Endothelial cell of umbilical vein (primary cell): ENCODE results near the gene WNT11. TPM values are rescaled to one million over a fixed set of nuclear protein-coding genes. Genes with fewer than 3 reads are reported as not detected.

Experiments used
- BruUV-seq: library from RNA; stranded (reverse); fragments of 400-500 nt; replicated peaks from 2 replicates; lab custom pipeline; 2021; lab: Mats Ljungman, UMichigan
- CTCF ChIA-PET: fragments of 300-600, 350-600 bp; sonication (Branson Sonifier 250); formaldehyde crosslinking; loops from one replicate; lab custom pipeline; 2021; ENCODE audit warnings: antibody characterized with exemption, inconsistent platforms; lab: Charles Lee
- POLR2A ChIA-PET: fragments of 300-600, 350-600 bp; sonication (Branson Sonifier 250); formaldehyde crosslinking; loops from one replicate; lab custom pipeline; 2021; ENCODE audit warnings: antibody characterized with exemption, inconsistent platforms; lab: Charles Lee
- DNase-seq: peaks from one replicate; pipeline ENCODE4 v3.0.0-alpha.2; 2011; ENCODE audit warnings: low read depth, low spot score
- FAIRE-seq: peaks from 2 replicates; lab custom pipeline; 2011; peaks lifted over from hg19 to GRCh38; lab: Jason Lieb, UNC
- H2AFZ ChIP-seq: 2 replicates; pipeline ENCODE4 v1.6.0; 2012; ENCODE audit warnings: low read depth, low read length, control low read depth, inconsistent platforms
- H3K27ac ChIP-seq: 2 replicates; pipeline ENCODE4 v1.5.1; 2011; ENCODE audit warnings: low read depth, mild to moderate bottlenecking, control low read depth, low read length, moderate library complexity; ENCODE audit not compliant: insufficient read depth
- H3K27me3 ChIP-seq, 2 experiments: 2 replicates each; pipeline versions ENCODE4 v1.6.0 to v1.6.1; 2011; ENCODE audit warnings: low read length in 2 of 2, mixed read lengths in 1 of 2; ENCODE audit not compliant: control insufficient read depth in 2 of 2, insufficient read depth in 2 of 2
- H3K36me3 ChIP-seq, 2 experiments: 2 replicates in 1 of 2; 3 replicates in 1 of 2; pipeline ENCODE4 v1.5.1; 2011; ENCODE audit warnings: low read length in 2 of 2, mild to moderate bottlenecking in 1 of 2, moderate library complexity in 1 of 2; ENCODE audit not compliant: control insufficient read depth in 2 of 2, insufficient read depth in 2 of 2; ENCODE audit errors: extremely low read depth in 1 of 2
- H3K4me1 ChIP-seq: 3 replicates; pipeline ENCODE4 v1.5.1; 2011; ENCODE audit warnings: mild to moderate bottlenecking, low read length; ENCODE audit not compliant: control insufficient read depth, insufficient read depth; ENCODE audit errors: extremely low read depth
- H3K4me2 ChIP-seq: 2 replicates; pipeline ENCODE4 v1.6.1; 2011; ENCODE audit warnings: low read length, control low read depth, mixed read lengths; ENCODE audit not compliant: insufficient read depth
- H3K4me3 ChIP-seq, 3 experiments: fragments of 200-600 bp in 1 of 3; sonication (generic), shearing (Covaris generic) in 1 of 3; replicated peaks in 1 of 3; 2 replicates each; pipeline ENCODE4 v1.5.1; 2011 to 2016; ENCODE audit warnings: control low read depth in 3 of 3, low read length in 3 of 3, mild to moderate bottlenecking in 2 of 3, inconsistent platforms in 1 of 3, low read depth in 1 of 3, moderate library complexity in 1 of 3; ENCODE audit not compliant: insufficient read depth in 1 of 3
- H3K79me2 ChIP-seq: 2 replicates; pipeline ENCODE4 v1.6.0; 2012; ENCODE audit warnings: low read length, inconsistent platforms; ENCODE audit not compliant: control insufficient read depth, insufficient read depth
- H3K9ac ChIP-seq: replicated peaks from 2 replicates; pipeline ENCODE3; 2011; ENCODE audit warnings: low read length, control low read depth; ENCODE audit not compliant: insufficient read depth; ENCODE audit errors: extremely low read depth
- H3K9me1 ChIP-seq: replicated peaks from 3 replicates; pipeline ENCODE4 v1.6.0; 2011; ENCODE audit warnings: mild to moderate bottlenecking, low read length; ENCODE audit not compliant: control insufficient read depth, insufficient read depth; ENCODE audit errors: extremely low read depth
- H3K9me3 ChIP-seq: replicated peaks from 2 replicates; pipeline ENCODE4 v1.5.1; 2012; ENCODE audit warnings: low read length, inconsistent platforms; ENCODE audit not compliant: control insufficient read depth, insufficient read depth
- H4K20me1 ChIP-seq: replicated peaks from 2 replicates; pipeline ENCODE3; 2011; ENCODE audit warnings: mild to moderate bottlenecking, low read length; ENCODE audit not compliant: control insufficient read depth, insufficient read depth; ENCODE audit errors: extremely low read depth
- GATA2 ChIP-seq: IDR thresholded peaks from 2 replicates; pipeline ENCODE4 v1.7.0; 2011; ENCODE audit warnings: low read depth, mild to moderate bottlenecking, moderate library complexity, mixed read lengths, low read length; ENCODE audit not compliant: insufficient read length, insufficient read depth
- JUN ChIP-seq: IDR thresholded peaks from 2 replicates; pipeline ENCODE4 v1.6.1; 2011; ENCODE audit warnings: borderline replicate concordance, low read depth; ENCODE audit not compliant: insufficient read length, insufficient read depth
- MAX ChIP-seq: IDR thresholded peaks from 2 replicates; pipeline ENCODE4 v1.6.1; 2011; ENCODE audit not compliant: insufficient read depth, insufficient read length
- MYC ChIP-seq: IDR thresholded peaks from one replicate; pipeline ENCODE4 v1.6.1; 2011; ENCODE audit warnings: mild to moderate bottlenecking, low read depth, low read length
- POLR2A ChIP-seq: IDR thresholded peaks from 2 replicates; pipeline ENCODE4 v1.6.1; 2012; ENCODE audit warnings: low read depth, mild to moderate bottlenecking, control low read depth, low read length
- POLR2AphosphoS5 ChIP-seq: IDR thresholded peaks from 2 replicates; pipeline ENCODE4 v1.6.1; 2012; ENCODE audit warnings: low read depth, mild to moderate bottlenecking, control low read depth, low read length, moderate library complexity; ENCODE audit not compliant: insufficient read depth
- dilution Hi-C: fragments of 300-500 bp; cut with MboI; formaldehyde crosslinking; loops from one replicate; pipeline ENCODE4 v1.15.0; 2019; ENCODE audit warnings: low sequenced_read_pairs; ENCODE audit not compliant: extremely low pct_ligation_motif_present
- intact Hi-C: fragments of 100-400 bp; cut with micrococcal nuclease; formaldehyde crosslinking; loops from one replicate; pipeline ENCODE4 v1.10.0; 2022
- polyA plus RNA-seq, 4 experiments: library from polyadenylated mRNA; depleted of rRNA in 3 of 4; stranded (reverse) in 3 of 4; unstranded in 1 of 4; fragments of >200 nt; gene quantifications; 2 replicates each; pipeline versions ENCODE4 v1.2.1 to v1.2.3, GENCODE V29; 2011 to 2012; ENCODE audit warnings: missing spikeins in 1 of 4
- total RNA-seq: library from RNA; stranded (reverse); gene quantifications from 2 replicates; pipeline ENCODE4 v1.2.3, GENCODE V29; 2021
- TF ChIP-seq, protein P1 (sequence below), 2 donors: IDR thresholded peaks; 1 replicate in 1 of 2; 2 replicates in 1 of 2; pipeline ENCODE4 v1.5.1; 2011; ENCODE audit warnings: low read length in 2 of 2, mild to moderate bottlenecking in 2 of 2, moderate library complexity in 2 of 2, control low read depth in 1 of 2, inconsistent platforms in 1 of 2, low read depth in 1 of 2; ENCODE audit not compliant: insufficient read depth in 1 of 2; ENCODE audit errors: extremely low read depth in 1 of 2

Gene WNT11
- total and polyA plus RNA-seq, 2 donors (not counting 3 experiments of a cell fraction or from before 2014, with no cell fraction given): not detected

GRCh38 chr11:76221365-76221764 lies 15.1 kb upstream of the WNT11 start:
- H3K9ac ChIP-seq: no peak overlapping the region
- no peaks in the 10 kb centered on the region for H3K36me3 ChIP-seq
- H3K79me2 ChIP-seq: no peaks in the 10 kb centered on the region
- H3K27ac ChIP-seq: no peak overlapping the region
- POLR2A ChIA-PET: no interaction called here
- BruUV-seq: no TSS peak
- intact Hi-C loops: no loop called here
- H3K4me1 ChIP-seq: no peaks in the 10 kb centered on the region
- CTCF ChIA-PET: no interaction called here
- H3K4me3 ChIP-seq: no peak overlapping the region
- FAIRE-seq: no peak
- dilution Hi-C loops: no loop called here
- TF ChIP-seq JUN (no peak), POLR2A (no peak), GATA2 (no peak), POLR2AphosphoS5 (no peak), MYC (no peak), MAX (no peak)
- TF ChIP-seq, protein P1, sequence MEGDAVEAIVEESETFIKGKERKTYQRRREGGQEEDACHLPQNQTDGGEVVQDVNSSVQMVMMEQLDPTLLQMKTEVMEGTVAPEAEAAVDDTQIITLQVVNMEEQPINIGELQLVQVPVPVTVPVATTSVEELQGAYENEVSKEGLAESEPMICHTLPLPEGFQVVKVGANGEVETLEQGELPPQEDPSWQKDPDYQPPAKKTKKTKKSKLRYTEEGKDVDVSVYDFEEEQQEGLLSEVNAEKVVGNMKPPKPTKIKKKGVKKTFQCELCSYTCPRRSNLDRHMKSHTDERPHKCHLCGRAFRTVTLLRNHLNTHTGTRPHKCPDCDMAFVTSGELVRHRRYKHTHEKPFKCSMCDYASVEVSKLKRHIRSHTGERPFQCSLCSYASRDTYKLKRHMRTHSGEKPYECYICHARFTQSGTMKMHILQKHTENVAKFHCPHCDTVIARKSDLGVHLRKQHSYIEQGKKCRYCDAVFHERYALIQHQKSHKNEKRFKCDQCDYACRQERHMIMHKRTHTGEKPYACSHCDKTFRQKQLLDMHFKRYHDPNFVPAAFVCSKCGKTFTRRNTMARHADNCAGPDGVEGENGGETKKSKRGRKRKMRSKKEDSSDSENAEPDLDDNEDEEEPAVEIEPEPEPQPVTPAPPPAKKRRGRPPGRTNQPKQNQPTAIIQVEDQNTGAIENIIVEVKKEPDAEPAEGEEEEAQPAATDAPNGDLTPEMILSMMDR (IDR thresholded peaks at IDR 0.05; ENCODE audit: extremely low read depth in 1 of 2, insufficient read depth in 1 of 2, low read depth in 1 of 2, low read length in 2 of 2): no peak
- no peaks in the 10 kb centered on the region for H4K20me1 ChIP-seq
- H2AFZ ChIP-seq: no peak overlapping the region
- H3K4me2 ChIP-seq: no peak overlapping the region
- no peaks in the 10 kb centered on the region for H3K9me1 ChIP-seq
- peaks cover 3 to 13% of the 10 kb centered on the region in 2 experiments for H3K27me3 ChIP-seq
- H3K9me3 ChIP-seq: no peaks in the 10 kb centered on the region
- DNase-seq: no peak
